IMR-90 (cell line): Measurements from ENCODE around the gene ZGLP1. TPM values are rescaled to one million over a fixed set of nuclear protein-coding genes. Genes with fewer than 3 reads are reported as not detected.
A peak's percentile ranks its signal among the peaks of the same experiment; 100 is the strongest.

Source experiments
- ATAC-seq: fragments of 200-7000 bp; cut with Tn5 transposase; 2 replicates; pipeline ENCODE4 v1.9.1; 2020; ENCODE audit warnings: low read depth, mild to moderate bottlenecking, moderate library complexity
- BruUV-seq: library from RNA; stranded (reverse); fragments of 400-500 nt; replicated peaks from 2 replicates; lab custom pipeline; 2021; lab: Mats Ljungman, UMichigan
- CTCF ChIA-PET: fragments of 300-600 bp; formaldehyde crosslinking; extraction: SDS; loops from one replicate; lab custom pipeline; 2021; ENCODE audit warnings: antibody characterized with exemption; lab: Yijun Ruan, JAX
- POLR2A ChIA-PET: fragments of 300-600 bp; sonication (Branson Sonifier 250); formaldehyde crosslinking; loops from one replicate; lab custom pipeline; 2022; ENCODE audit warnings: antibody characterized with exemption; ENCODE audit not compliant: unreplicated experiment; lab: Charles Lee
- DNase-seq: peaks from one replicate; pipeline ENCODE4 v3.0.0; 2013
- H2AFZ ChIP-seq: replicated peaks from 2 replicates; pipeline ENCODE3; 2013; ENCODE audit warnings: low read length, mild to moderate bottlenecking; ENCODE audit not compliant: poor library complexity
- H2AK5ac ChIP-seq: 2 replicates; pipeline ENCODE4 v1.6.1; 2013; ENCODE audit warnings: low read depth, low read length, inconsistent platforms
- H2AK9ac ChIP-seq: replicated peaks from 2 replicates; pipeline ENCODE3; 2013; ENCODE audit warnings: mild to moderate bottlenecking, low read depth, low read length, moderate library complexity; ENCODE audit not compliant: poor library complexity
- H2BK120ac ChIP-seq: 2 replicates; pipeline ENCODE4 v1.6.1; 2013; ENCODE audit warnings: low read depth, low read length, inconsistent platforms
- H2BK15ac ChIP-seq: 3 replicates; pipeline ENCODE4 v1.6.1; 2013; ENCODE audit warnings: low read depth, low read length, inconsistent platforms
- H2BK20ac ChIP-seq: 2 replicates; pipeline ENCODE4 v1.6.1; 2013; ENCODE audit warnings: low read depth, mild to moderate bottlenecking, inconsistent platforms, low read length, moderate library complexity
- H2BK5ac ChIP-seq: 2 replicates; pipeline ENCODE4 v1.6.1; 2013; ENCODE audit warnings: mild to moderate bottlenecking, low read depth, low read length, inconsistent platforms; ENCODE audit not compliant: poor library complexity, severe bottlenecking
- H3K14ac ChIP-seq: replicated peaks from 2 replicates; pipeline ENCODE4 v1.6.1; 2013; ENCODE audit warnings: low read depth, low read length, inconsistent platforms
- H3K18ac ChIP-seq: 2 replicates; pipeline ENCODE4 v1.6.1; 2013; ENCODE audit warnings: low read depth, low read length, control low read depth
- H3K23ac ChIP-seq: 2 replicates; pipeline ENCODE4 v1.6.1; 2013; ENCODE audit warnings: low read depth, low read length, inconsistent platforms
- H3K27ac ChIP-seq: 2 replicates; pipeline ENCODE4 v1.5.1; 2013; ENCODE audit warnings: mild to moderate bottlenecking, control low read depth, low read length; ENCODE audit not compliant: insufficient read depth
- H3K27me3 ChIP-seq: 2 replicates; pipeline ENCODE4 v1.6.1; 2013; ENCODE audit warnings: low read length; ENCODE audit not compliant: control insufficient read depth, insufficient read depth
- H3K36me3 ChIP-seq: 2 replicates; pipeline ENCODE4 v1.6.1; 2013; ENCODE audit warnings: low read length, mixed read lengths; ENCODE audit not compliant: control insufficient read depth, insufficient read depth
- H3K4ac ChIP-seq: 2 replicates; pipeline ENCODE4 v1.6.1; 2013; ENCODE audit warnings: low read depth, low read length, inconsistent platforms
- H3K4me1 ChIP-seq: 2 replicates; pipeline ENCODE4 v1.6.1; 2013; ENCODE audit warnings: low read length, mixed read lengths; ENCODE audit not compliant: control insufficient read depth, insufficient read depth
- H3K4me2 ChIP-seq: 2 replicates; pipeline ENCODE4 v1.6.1; 2013; ENCODE audit warnings: low read depth, mild to moderate bottlenecking, control low read depth, low read length, moderate library complexity
- H3K4me3 ChIP-seq: 2 replicates; pipeline ENCODE4 v1.5.1; 2013; ENCODE audit warnings: low read depth, mild to moderate bottlenecking, control low read depth, low read length, moderate library complexity; ENCODE audit not compliant: insufficient read depth
- H3K56ac ChIP-seq: 2 replicates; pipeline ENCODE4 v1.6.1; 2013; ENCODE audit warnings: low read length, inconsistent platforms; ENCODE audit not compliant: insufficient read depth; ENCODE audit errors: extremely low read depth
- H3K79me1 ChIP-seq, 2 experiments: 2 replicates each; pipeline ENCODE4 v1.6.1; 2013; ENCODE audit warnings: low read length in 2 of 2, inconsistent platforms in 1 of 2, low read depth in 1 of 2
- H3K9ac ChIP-seq: 2 replicates; pipeline ENCODE4 v1.6.1; 2013; ENCODE audit warnings: low read depth, low read length, control low read depth
- H3K9me1 ChIP-seq: 2 replicates; pipeline ENCODE4 v1.6.1; 2013; ENCODE audit warnings: low read length, inconsistent platforms; ENCODE audit not compliant: insufficient read depth
- H3K9me3 ChIP-seq: 2 replicates; pipeline ENCODE4 v1.6.1; 2013; ENCODE audit warnings: low read length; ENCODE audit not compliant: control insufficient read depth, insufficient read depth
- H4K20me1 ChIP-seq: 2 replicates; pipeline ENCODE4 v1.6.1; 2013; ENCODE audit warnings: low read length, inconsistent platforms; ENCODE audit not compliant: insufficient read depth
- H4K5ac ChIP-seq: 2 replicates; pipeline ENCODE4 v1.6.1; 2013; ENCODE audit warnings: mild to moderate bottlenecking, low read depth, low read length, control low read depth
- H4K8ac ChIP-seq, 2 experiments: 2 replicates each; pipeline ENCODE4 v1.6.1; 2013; ENCODE audit warnings: low read depth in 2 of 2, low read length in 2 of 2, control low read depth in 1 of 2, inconsistent platforms in 1 of 2
- H4K91ac ChIP-seq: 2 replicates; pipeline ENCODE4 v1.6.1; 2013; ENCODE audit warnings: low read depth, low read length, inconsistent platforms; ENCODE audit not compliant: insufficient read depth
- BHLHE40 ChIP-seq: fragments of 150-350 bp; IDR thresholded peaks from 2 replicates; pipeline ENCODE4 v1.6.1; 2016; ENCODE audit warnings: mild to moderate bottlenecking, low read depth, low read length
- CEBPB ChIP-seq: IDR thresholded peaks from 2 replicates; pipeline ENCODE4 v1.6.1; 2012; ENCODE audit warnings: low read depth, low read length, improper control_type of control experiment
- CTCF ChIP-seq: conservative IDR thresholded peaks from 2 replicates; pipeline ENCODE4 v1.5.1; 2012; ENCODE audit warnings: mild to moderate bottlenecking, low read depth, low read length, improper control_type of control experiment
- FOS ChIP-seq: fragments of 150-350 bp; IDR thresholded peaks from 2 replicates; pipeline ENCODE4 v1.6.1; 2016; ENCODE audit warnings: low read depth, low read length
- MAFK ChIP-seq: IDR thresholded peaks from 2 replicates; pipeline ENCODE4 v1.6.1; 2012; ENCODE audit warnings: low read depth, low read length, improper control_type of control experiment
- MAZ ChIP-seq: IDR thresholded peaks from 2 replicates; pipeline ENCODE4 v1.6.1; 2012; ENCODE audit warnings: low read depth, mild to moderate bottlenecking, low read length, improper control_type of control experiment, moderate library complexity, borderline replicate concordance
- MXI1 ChIP-seq: IDR thresholded peaks from 2 replicates; pipeline ENCODE4 v1.6.1; 2012; ENCODE audit warnings: low read depth, mild to moderate bottlenecking, low read length, moderate library complexity, borderline replicate concordance
- NFE2L2 ChIP-seq: fragments of 150-350 bp; IDR thresholded peaks from 2 replicates; pipeline ENCODE4 v1.6.1; 2016; ENCODE audit warnings: low read depth, mild to moderate bottlenecking, low read length
- POLR2A ChIP-seq: IDR thresholded peaks from 2 replicates; pipeline ENCODE4 v1.6.1; 2012; ENCODE audit warnings: mild to moderate bottlenecking, low read depth, low read length
- RAD21 ChIP-seq: IDR thresholded peaks from 2 replicates; pipeline ENCODE4 v1.6.1; 2012; ENCODE audit warnings: low read length, improper control_type of control experiment
- RCOR1 ChIP-seq: IDR thresholded peaks from 2 replicates; pipeline ENCODE4 v1.6.1; 2012; ENCODE audit warnings: mild to moderate bottlenecking, low read length, improper control_type of control experiment; ENCODE audit not compliant: insufficient replicate concordance
- RFX5 ChIP-seq: IDR thresholded peaks from 2 replicates; pipeline ENCODE4 v1.8.0; 2012; ENCODE audit warnings: low read depth, mild to moderate bottlenecking, low read length, moderate library complexity
- USF2 ChIP-seq: fragments of 150-350 bp; IDR thresholded peaks from 2 replicates; pipeline ENCODE4 v1.6.1; 2017; ENCODE audit warnings: mild to moderate bottlenecking, antibody characterized with exemption, low read length, low read depth
- WGBS, 2 experiments: methylation state at CpG; one replicate each; pipeline versions ENCODE4 v1.1.5 to v1.1.7; 2013; ENCODE audit warnings: missing lambda C conversion rate in 2 of 2; ENCODE audit not compliant: insufficient read length in 1 of 2; ENCODE audit errors: extremely low coverage in 2 of 2; 5-methylcytosine and 5-hydroxymethylcytosine counted together
- dilution Hi-C: fragments of 300-500 bp; cut with HindIII; formaldehyde crosslinking; loops from one replicate; pipeline ENCODE4 v1.14.3; 2018; ENCODE audit warnings: low sequenced_read_pairs; ENCODE audit not compliant: unreplicated experiment
- in situ Hi-C: fragments of 300-500 bp; cut with MboI; formaldehyde crosslinking; loops from 3 replicates; pipeline ENCODE4 v1.14.3; 2019; ENCODE audit warnings: low sequenced_read_pairs, inconsistent platforms, mixed read lengths
- intact Hi-C: fragments of 100-400 bp; cut with micrococcal nuclease; formaldehyde crosslinking; loops from 2 replicates; pipeline ENCODE4 v1.10.0; 2022
- polyA plus RNA-seq, 3 experiments: library from polyadenylated mRNA; depleted of rRNA; stranded (reverse); fragments of >200 nt; gene quantifications; 2 replicates each; pipeline ENCODE4 v1.2.3, GENCODE V29; 2012; ENCODE audit warnings: low replicate concordance in 1 of 3
- total RNA-seq: library from RNA; depleted of rRNA; stranded (reverse); fragments of >200 nt; gene quantifications from 2 replicates; pipeline ENCODE4 v1.2.3, GENCODE V29; 2012
- TF ChIP-seq, protein P1 (sequence below): fragments of 150-350 bp; IDR thresholded peaks from 2 replicates; pipeline ENCODE4 v1.6.1; 2016; ENCODE audit warnings: low read depth, mild to moderate bottlenecking, low read length, moderate library complexity, borderline replicate concordance

The ZGLP1 gene
- total and polyA plus RNA-seq, 2 of the 4 experiments (the other 2 are of a cell fraction), result 0.54 to 3.1 TPM

- H3K27ac ChIP-seq, result peak overlapping the region; percentile 70
- BruUV-seq, result no TSS peak
- 0% methylated on average over 21 of the region's 59 CpGs; no CpG with 5 or more reads in 1 of the 2 experiments for WGBS, 2 experiments
- no peak for TF ChIP-seq USF2
- TF ChIP-seq, protein P1, sequence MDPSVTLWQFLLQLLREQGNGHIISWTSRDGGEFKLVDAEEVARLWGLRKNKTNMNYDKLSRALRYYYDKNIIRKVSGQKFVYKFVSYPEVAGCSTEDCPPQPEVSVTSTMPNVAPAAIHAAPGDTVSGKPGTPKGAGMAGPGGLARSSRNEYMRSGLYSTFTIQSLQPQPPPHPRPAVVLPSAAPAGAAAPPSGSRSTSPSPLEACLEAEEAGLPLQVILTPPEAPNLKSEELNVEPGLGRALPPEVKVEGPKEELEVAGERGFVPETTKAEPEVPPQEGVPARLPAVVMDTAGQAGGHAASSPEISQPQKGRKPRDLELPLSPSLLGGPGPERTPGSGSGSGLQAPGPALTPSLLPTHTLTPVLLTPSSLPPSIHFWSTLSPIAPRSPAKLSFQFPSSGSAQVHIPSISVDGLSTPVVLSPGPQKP, result no peak
- no peak for TF ChIP-seq RAD21
- no peak for TF ChIP-seq FOS
- TF ChIP-seq MAZ, result no peak
- no peak for TF ChIP-seq RFX5
- peak; percentile 29; the same call in 1 of the 2 replicates for TF ChIP-seq CEBPB
- TF ChIP-seq BHLHE40, result no peak
- no peak for TF ChIP-seq MAFK
- 0 out of 2 replicates have a peak, but pooled peaks have one; percentile 42 for TF ChIP-seq POLR2A
- TF ChIP-seq NFE2L2, result no peak
- TF ChIP-seq RCOR1, result no peak
- no peak for TF ChIP-seq CTCF
- TF ChIP-seq MXI1, result peak; percentile 93
Observed at GRCh38 chr19:10334588-10335351, 25.2 kb upstream of the ZGLP1 start.

More at GRCh38 chr19:10334588-10335351, 25.2 kb upstream of the ZGLP1 start:
- Histone ChIP-seq H2BK5ac (peak overlapping the region; percentile 55), H2AK9ac (peak overlapping the region; percentile 98), H3K4ac (peak overlapping the region; percentile 73), H2AFZ (peak overlapping the region; percentile 98), H3K36me3 (peaks cover 6% of the 10 kb centered on the region), H3K4me3 (peak overlapping the region; percentile 61), H3K4me2 (peak overlapping the region; percentile 93), H4K5ac (peak overlapping the region; percentile 66), H3K23ac (peak overlapping the region; percentile 77), H2BK120ac (no peak overlapping the region; the same call in 1 of the 2 replicates), H3K9ac (peak overlapping the region; percentile 69), H3K14ac (peak overlapping the region; percentile 74), H2AK5ac (peak overlapping the region; percentile 84), H4K20me1 (peaks cover 26% of the 10 kb centered on the region), H2BK15ac (no peak overlapping the region), H3K9me3 (no peaks in the 10 kb centered on the region), H3K9me1 (no peaks in the 10 kb centered on the region; the same call in 1 of the 2 replicates), H2BK20ac (no peak overlapping the region), H3K18ac (no peak overlapping the region), H3K4me1 (peaks cover 5% of the 10 kb centered on the region; the same call in 1 of the 2 replicates), H3K79me1 (peaks cover 11 to 32% of the 10 kb centered on the region in 2 experiments), H3K27me3 (no peaks in the 10 kb centered on the region), H3K56ac (no peak overlapping the region), H4K8ac (peak overlapping the region; percentile 86 to 87), H4K91ac (peak overlapping the region; percentile 77)
- peak; percentile 82 for ATAC-seq
- peak; percentile 93 for DNase-seq
- ChIA-PET POLR2A (interaction anchor here (0.5 to 0.6 kb wide), 3 partner anchors 48 to 1843 kb away, joined by 3 to 9 read pairs (median 4); no protein-coding TSS in a partner anchor), CTCF (interaction anchor here (0.6 kb wide), 1 partner anchor 25 kb away, joined by 5 read pairs; no protein-coding TSS in a partner anchor)
- dilution Hi-C loops, result no loop called here
- intact Hi-C loops, result loop anchor here (2.0 kb wide), 1 partner anchor 66 kb away; no protein-coding TSS in a partner anchor
- in situ Hi-C loops, result no loop called here
